ENCODE measurements around the gene ADAMTS7. TPM values are rescaled to one million over a fixed set of nuclear protein-coding genes. Genes with fewer than 3 reads are reported as not detected.

The ADAMTS7 gene
- total RNA-seq, 1 experiment from 2014 or later: 23.1 TPM

DNA sequence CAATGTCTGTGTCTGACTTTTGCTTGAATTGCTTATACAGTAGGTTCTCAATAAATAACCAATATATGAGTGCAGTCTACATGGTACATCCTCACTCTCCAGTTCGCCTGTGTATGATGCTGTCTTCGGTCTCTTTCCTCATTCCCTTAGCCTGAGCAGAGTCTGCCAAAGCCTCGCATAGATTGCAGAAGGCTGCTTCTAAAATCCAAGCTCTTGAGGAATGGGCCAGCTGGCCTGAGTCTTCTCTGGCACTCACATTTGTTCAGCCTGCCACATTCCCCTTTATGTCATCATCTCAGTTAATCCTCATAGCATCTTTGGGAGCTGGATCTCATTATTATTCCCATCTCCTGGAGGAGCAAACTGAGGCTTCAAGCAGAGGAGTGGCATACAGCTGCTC is 27.2 kb upstream of the ADAMTS7 start:
- H3K79me2 ChIP-seq (ENCODE audit: insufficient read depth, low read length): no peaks in the 10 kb centered on the region
- no peak overlapping the region for H3T11ph ChIP-seq (ENCODE audit: low read length)
- no peaks in the 10 kb centered on the region for H3K9me3 Mint-ChIP-seq
- H3K4ac ChIP-seq (ENCODE audit: low read depth, low read length): no peak overlapping the region
- H3K23me2 ChIP-seq (ENCODE audit: insufficient read length, low read depth, low read length, poor library complexity, severe bottlenecking): no peaks in the 10 kb centered on the region
- peaks cover 2 to 7% of the 10 kb centered on the region in 2 experiments; a peak in 3 of 4 replicates for H3K4me1 Mint-ChIP-seq
- H3K23ac ChIP-seq (ENCODE audit: insufficient read length, low read depth, low read length): no peak overlapping the region
- no peak overlapping the region for H3K56ac ChIP-seq (ENCODE audit: insufficient read length, low read depth, low read length)
- H3K9me3 ChIP-seq (ENCODE audit: control insufficient read depth, low read depth, low read length): no peaks in the 10 kb centered on the region
- WGBS (ENCODE audit: extremely low coverage, insufficient read length, low lambda C conversion rate): no CpG with 5 or more reads among the region's 3 CpGs
- no peak overlapping the region for H4K5ac ChIP-seq (ENCODE audit: insufficient read length, low read depth, low read length)
- H3K36me3 Mint-ChIP-seq (ENCODE audit: insufficient read depth in 1 of 3, low read depth in 3 of 3): no peaks in the 10 kb centered on the region
- H2BK120ac ChIP-seq (ENCODE audit: low read depth, low read length, poor library complexity, severe bottlenecking): no peak overlapping the region
- peaks cover 1% of the 10 kb centered on the region; the same call in 1 of the 2 replicates for H3K27me3 Mint-ChIP-seq (ENCODE audit: low read depth)
- H2BK20ac ChIP-seq (ENCODE audit: low read depth, low read length, poor library complexity, severe bottlenecking): no peak overlapping the region
- H3K4me1 ChIP-seq (ENCODE audit: insufficient read depth, low read length): no peaks in the 10 kb centered on the region
- no peak overlapping the region for H3K14ac ChIP-seq (ENCODE audit: insufficient read depth, low read length)
- no peak overlapping the region for H4K8ac ChIP-seq (replicated peaks; ENCODE audit: insufficient read length, low read depth, low read length)
- no peak overlapping the region for H2BK5ac ChIP-seq (ENCODE audit: insufficient read length, low read length)
- H2AK5ac ChIP-seq (ENCODE audit: insufficient read length, low read length): no peak overlapping the region
- no peak overlapping the region for H2BK12ac ChIP-seq (ENCODE audit: insufficient read length, low read depth, low read length)
- H4K91ac ChIP-seq (ENCODE audit: insufficient read length, low read depth, low read length): no peak overlapping the region
- H3K9ac ChIP-seq (ENCODE audit: extremely low read depth, insufficient read length, low read length): no peak overlapping the region
- H4K20me1 ChIP-seq (ENCODE audit: control insufficient read depth, insufficient read depth, insufficient read length): no peaks in the 10 kb centered on the region
- H2BK15ac ChIP-seq (ENCODE audit: low read depth, low read length): no peak overlapping the region
- TF ChIP-seq, protein P1, sequence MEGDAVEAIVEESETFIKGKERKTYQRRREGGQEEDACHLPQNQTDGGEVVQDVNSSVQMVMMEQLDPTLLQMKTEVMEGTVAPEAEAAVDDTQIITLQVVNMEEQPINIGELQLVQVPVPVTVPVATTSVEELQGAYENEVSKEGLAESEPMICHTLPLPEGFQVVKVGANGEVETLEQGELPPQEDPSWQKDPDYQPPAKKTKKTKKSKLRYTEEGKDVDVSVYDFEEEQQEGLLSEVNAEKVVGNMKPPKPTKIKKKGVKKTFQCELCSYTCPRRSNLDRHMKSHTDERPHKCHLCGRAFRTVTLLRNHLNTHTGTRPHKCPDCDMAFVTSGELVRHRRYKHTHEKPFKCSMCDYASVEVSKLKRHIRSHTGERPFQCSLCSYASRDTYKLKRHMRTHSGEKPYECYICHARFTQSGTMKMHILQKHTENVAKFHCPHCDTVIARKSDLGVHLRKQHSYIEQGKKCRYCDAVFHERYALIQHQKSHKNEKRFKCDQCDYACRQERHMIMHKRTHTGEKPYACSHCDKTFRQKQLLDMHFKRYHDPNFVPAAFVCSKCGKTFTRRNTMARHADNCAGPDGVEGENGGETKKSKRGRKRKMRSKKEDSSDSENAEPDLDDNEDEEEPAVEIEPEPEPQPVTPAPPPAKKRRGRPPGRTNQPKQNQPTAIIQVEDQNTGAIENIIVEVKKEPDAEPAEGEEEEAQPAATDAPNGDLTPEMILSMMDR (conservative IDR thresholded peaks at IDR 0.05): no peak
- H3K79me1 ChIP-seq (ENCODE audit: insufficient read depth, low read depth, low read length, poor library complexity, severe bottlenecking): no peaks in the 10 kb centered on the region
- H3K27me3 ChIP-seq (ENCODE audit: insufficient read depth, low read length): no peaks in the 10 kb centered on the region
- no peak overlapping the region for H3K4me3 Mint-ChIP-seq
- H3K4me2 ChIP-seq (ENCODE audit: insufficient read depth, insufficient read length, low read length): no peak overlapping the region
- H3K27ac Mint-ChIP-seq: no peak overlapping the region
- DNase-seq: no peak
- no peak overlapping the region for H3K18ac ChIP-seq (ENCODE audit: insufficient read length, low read depth, low read length)
- no peak overlapping the region for H2AFZ ChIP-seq (ENCODE audit: low read length)
- H3K27ac ChIP-seq (ENCODE audit: insufficient read length, low read depth, low read length): no peak overlapping the region
